NT2/D1 (cell line): ENCODE measurements around the gene CTNNA2.

Experiments
- SUZ12 ChIP-seq: IDR thresholded peaks from 2 replicates; pipeline ENCODE4 v1.6.1; 2011; ENCODE audit not compliant: insufficient read length, insufficient read depth; ENCODE audit errors: extremely low read depth
- YY1 ChIP-seq: IDR thresholded peaks from 2 replicates; pipeline ENCODE4 v1.6.1; 2011; ENCODE audit not compliant: insufficient read length, insufficient read depth

GRCh38 chr2:79985145-79985544, 472.3 kb downstream of the CTNNA2 start:
- TF ChIP-seq SUZ12, result no peak
- no peak for TF ChIP-seq YY1
